OCI-M2 (cell line): ENCODE results near the gene TRIAP1.

Experiments used
- DNase-seq: peaks from one replicate; lab custom pipeline; 2025; ENCODE audit not compliant: unreplicated experiment; lab: John Stamatoyannopoulos, UW

The TRIAP1 gene

GRCh38 chr12:120432772-120433525, 13.2 kb downstream of the TRIAP1 start:
- no peak for DNase-seq

- no peak for DNase-seq
Observed at GRCh38 chr12:120429368-120429767, 16.8 kb downstream of the TRIAP1 start.

- DNase-seq = no peak
Observed at GRCh38 chr12:120428597-120429229, 17.5 kb downstream of the TRIAP1 start.

GRCh38 chr12:120425797-120426196, 20.4 kb downstream of the TRIAP1 start:
- DNase-seq = no peak

GRCh38 chr12:120422892-120423456, 23.2 kb downstream of the TRIAP1 start:
- DNase-seq = no peak

GRCh38 chr12:120421701-120422100, 24.5 kb downstream of the TRIAP1 start:
- no peak for DNase-seq

- no peak for DNase-seq
Observed at GRCh38 chr12:120417917-120418580, 28.1 kb downstream of the TRIAP1 start.

- no peak for DNase-seq
Observed at GRCh38 chr12:120416490-120417216, 29.5 kb downstream of the TRIAP1 start.

- no peak for DNase-seq
Observed at GRCh38 chr12:120413901-120414695, 32.1 kb downstream of the TRIAP1 start.

GRCh38 chr12:120412421-120412820, 33.8 kb downstream of the TRIAP1 start:
- no peak for DNase-seq

- DNase-seq = no peak
Observed at GRCh38 chr12:120408771-120409170, 37.4 kb downstream of the TRIAP1 start.

- no peak for DNase-seq
Observed at GRCh38 chr12:120406553-120406952, 39.6 kb downstream of the TRIAP1 start.

GRCh38 chr12:120406069-120406468, 40.1 kb downstream of the TRIAP1 start:
- no peak for DNase-seq

- DNase-seq = no peak
Observed at GRCh38 chr12:120404271-120404670, 41.9 kb downstream of the TRIAP1 start.

GRCh38 chr12:120403869-120404268, 42.3 kb downstream of the TRIAP1 start:
- no peak for DNase-seq

- no peak for DNase-seq
Observed at GRCh38 chr12:120402217-120402616, 44.0 kb downstream of the TRIAP1 start.

- DNase-seq = no peak
Observed at GRCh38 chr12:120399531-120399930, 46.7 kb downstream of the TRIAP1 start.

- no peak for DNase-seq
Observed at GRCh38 chr12:120397824-120398540, 48.2 kb downstream of the TRIAP1 start.

- no peak for DNase-seq
Observed at GRCh38 chr12:120394483-120395367, 51.5 kb downstream of the TRIAP1 start.
